Astrocyte (in vitro differentiated cells and primary cell): ENCODE measurements around the gene SOX21.

Source experiments
- CTCF ChIP-seq: IDR thresholded peaks from 2 replicates; pipeline ENCODE4 v1.5.1; 2011; ENCODE audit warnings: low read depth, mild to moderate bottlenecking, inconsistent platforms, low read length, moderate library complexity; ENCODE audit not compliant: insufficient read depth
- EZH2 ChIP-seq: IDR thresholded peaks from 2 replicates; pipeline ENCODE4 v1.6.1; 2012; ENCODE audit warnings: mild to moderate bottlenecking, low read length, inconsistent platforms; ENCODE audit not compliant: insufficient read depth

DNA sequence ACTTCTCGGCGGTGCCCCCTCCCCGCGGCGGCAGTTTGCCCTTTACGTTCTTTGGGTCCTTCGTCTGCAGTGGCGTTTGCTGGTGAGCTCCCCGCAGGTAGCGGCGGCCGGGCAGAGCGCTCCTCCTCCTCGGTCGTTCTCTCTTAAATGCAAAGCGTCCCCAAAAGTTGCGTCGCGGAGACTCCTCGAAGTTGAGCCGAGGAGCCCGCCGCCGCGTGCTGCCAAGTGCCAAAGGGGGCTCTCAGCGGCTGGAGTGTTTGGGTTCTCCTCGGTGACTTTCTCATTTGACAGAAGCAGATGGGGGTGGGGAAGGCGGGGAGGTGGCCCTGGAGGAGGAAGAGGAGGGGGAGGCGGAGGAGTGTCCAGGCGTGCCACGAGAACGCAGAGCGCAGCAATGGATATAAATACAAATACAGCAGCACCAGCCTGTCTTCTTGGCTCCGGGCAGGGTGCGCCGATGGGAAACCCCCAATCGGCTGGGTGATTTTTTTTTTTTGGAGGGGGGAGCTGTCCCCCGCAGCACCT is at the start of gene SOX21:
- no peak for TF ChIP-seq EZH2
- TF ChIP-seq CTCF, result no peak
